ENCODE measurements around the gene RTF2. TPM values are rescaled to one million over a fixed set of nuclear protein-coding genes. Genes with fewer than 3 reads are reported as not detected.

RTF2 gene
- polyA plus RNA-seq, 1 donor from 2014 or later: 127 TPM

DNA sequence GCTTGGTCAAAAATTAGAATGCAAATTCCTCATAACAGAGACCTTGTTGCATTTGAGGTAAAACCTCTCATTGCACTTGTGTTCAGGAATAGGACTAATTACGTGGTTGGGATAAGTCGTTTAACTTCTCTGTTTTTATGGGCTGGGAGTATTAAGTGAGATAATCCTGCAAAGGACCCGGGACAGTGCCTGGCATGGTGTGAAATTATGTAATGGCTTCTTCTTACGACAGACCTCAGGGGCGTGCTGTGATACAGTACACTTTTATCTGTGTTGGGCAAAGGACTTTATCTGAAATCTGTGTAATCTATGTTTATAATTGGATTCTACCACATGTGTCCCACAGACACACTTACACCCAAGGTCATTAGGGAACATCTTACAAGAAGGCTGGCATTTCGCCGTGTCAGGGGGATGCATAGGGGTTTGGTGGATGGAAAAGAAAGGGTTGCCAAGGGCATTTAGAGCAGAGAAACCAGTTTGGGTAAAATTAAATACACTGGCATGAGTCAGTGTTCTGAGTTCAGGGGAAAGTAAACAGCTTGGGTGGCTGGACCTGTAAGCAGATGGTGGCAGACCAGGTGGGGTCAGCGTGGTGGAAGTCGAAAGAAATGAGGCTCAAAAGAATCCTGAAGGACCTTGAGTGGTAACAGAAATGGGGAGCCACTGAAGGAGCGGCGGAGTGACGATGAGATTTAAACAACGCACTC lies 17.2 kb upstream of the RTF2 start:
- no peaks in the 10 kb centered on the region for H3K9me2 ChIP-seq (ENCODE audit: insufficient read depth, low read length)
- H3K27me3 ChIP-seq (ENCODE audit: insufficient read depth, low read depth, low read length): no peaks in the 10 kb centered on the region
- no peak overlapping the region for H3K9ac ChIP-seq (ENCODE audit: low read length)
- H2AFZ ChIP-seq (ENCODE audit: low read depth, low read length): no peak overlapping the region
- H3K36me3 ChIP-seq (ENCODE audit: insufficient read depth, low read length): no peaks in the 10 kb centered on the region
- no peaks in the 10 kb centered on the region for H3F3A ChIP-seq (ENCODE audit: insufficient read depth, low read length, poor library complexity, severe bottlenecking)
- TF ChIP-seq REST (IDR thresholded peaks at IDR 0.05; ENCODE audit: borderline replicate concordance) (no peak), MXI1 (conservative IDR thresholded peaks at IDR 0.05; ENCODE audit: poor library complexity, severe bottlenecking) (no peak), SMC3 (conservative IDR thresholded peaks at IDR 0.05; ENCODE audit: poor library complexity) (no peak), CTCF (IDR thresholded peaks at IDR 0.05; ENCODE audit: poor library complexity, severe bottlenecking) (no peak), TAF1 (IDR thresholded peaks at IDR 0.05; ENCODE audit: low read depth) (no peak), EP300 (conservative IDR thresholded peaks at IDR 0.05; ENCODE audit: poor library complexity, severe bottlenecking) (no peak), POLR2AphosphoS5 (IDR thresholded peaks at IDR 0.05) (no peak), RAD21 (conservative IDR thresholded peaks at IDR 0.05) (no peak), EZH2 (IDR thresholded peaks at IDR 0.05; ENCODE audit: borderline replicate concordance, insufficient read depth, low read length, poor library complexity, severe bottlenecking) (no peak)
- no peak overlapping the region for H3K27ac ChIP-seq (ENCODE audit: low read length)
- no peaks in the 10 kb centered on the region for H3K79me2 ChIP-seq (replicated peaks; ENCODE audit: insufficient read depth, low read length)
- H4K20me1 ChIP-seq (ENCODE audit: insufficient read depth): no peaks in the 10 kb centered on the region
- no peak overlapping the region for H3K4me3 ChIP-seq (ENCODE audit: low read length)
- H3K9me3 ChIP-seq (ENCODE audit: low read length): no peaks in the 10 kb centered on the region
- H3K4me2 ChIP-seq (ENCODE audit: low read length): no peak overlapping the region

DNA sequence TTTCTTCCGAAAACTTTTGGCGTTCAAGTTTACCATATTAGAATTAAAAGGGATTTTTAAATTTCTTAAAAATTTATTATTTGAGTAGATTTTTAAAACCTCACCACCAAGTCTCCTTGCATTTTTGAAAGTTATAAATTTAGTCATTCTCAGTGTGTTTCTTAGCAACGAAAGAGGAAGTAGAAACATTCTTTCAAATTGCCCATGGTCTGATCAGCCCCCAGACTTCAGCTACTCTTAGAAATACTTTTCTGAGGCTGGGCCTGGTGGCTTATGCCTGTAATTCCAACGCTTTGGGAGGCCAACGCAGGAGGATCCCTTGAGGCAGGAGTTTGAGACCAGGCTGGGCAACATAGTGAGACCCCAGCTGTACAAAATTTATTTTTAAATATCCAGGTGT lies 15.1 kb upstream of the RTF2 start:
- Histone ChIP-seq H3K9me2 (ENCODE audit: insufficient read depth, low read length) (no peaks in the 10 kb centered on the region), H3K9ac (ENCODE audit: low read length) (no peak overlapping the region), H3K9me3 (ENCODE audit: low read length) (no peaks in the 10 kb centered on the region), H3K4me2 (ENCODE audit: low read length) (no peak overlapping the region), H3K27me3 (ENCODE audit: insufficient read depth, low read depth, low read length) (no peaks in the 10 kb centered on the region), H3K79me2 (replicated peaks; ENCODE audit: insufficient read depth, low read length) (no peaks in the 10 kb centered on the region), H3K4me3 (ENCODE audit: low read length) (no peak overlapping the region), H3K27ac (ENCODE audit: low read length) (no peak overlapping the region), H2AFZ (ENCODE audit: low read depth, low read length) (no peak overlapping the region), H4K20me1 (ENCODE audit: insufficient read depth) (no peaks in the 10 kb centered on the region), H3F3A (ENCODE audit: insufficient read depth, low read length, poor library complexity, severe bottlenecking) (no peaks in the 10 kb centered on the region), H3K36me3 (ENCODE audit: insufficient read depth, low read length) (no peaks in the 10 kb centered on the region)
- TF ChIP-seq SMC3 (conservative IDR thresholded peaks at IDR 0.05; ENCODE audit: poor library complexity): no peak
- no peak for TF ChIP-seq EZH2 (IDR thresholded peaks at IDR 0.05; ENCODE audit: borderline replicate concordance, insufficient read depth, low read length, poor library complexity, severe bottlenecking)
- TF ChIP-seq RAD21 (conservative IDR thresholded peaks at IDR 0.05): no peak
- no peak for TF ChIP-seq MXI1 (conservative IDR thresholded peaks at IDR 0.05; ENCODE audit: poor library complexity, severe bottlenecking)
- TF ChIP-seq POLR2AphosphoS5 (IDR thresholded peaks at IDR 0.05): no peak
- TF ChIP-seq EP300 (conservative IDR thresholded peaks at IDR 0.05; ENCODE audit: poor library complexity, severe bottlenecking): no peak
- no peak for TF ChIP-seq TAF1 (IDR thresholded peaks at IDR 0.05; ENCODE audit: low read depth)
- TF ChIP-seq REST (IDR thresholded peaks at IDR 0.05; ENCODE audit: borderline replicate concordance): no peak
- TF ChIP-seq CTCF (IDR thresholded peaks at IDR 0.05; ENCODE audit: poor library complexity, severe bottlenecking): no peak
